HEK293T (cell line): ENCODE measurements around the gene CCNYL1.
"Not testable (repeated sequence)": the region's sequence is repeated elsewhere in the genome, so short reads cannot be mapped to it uniquely, and the experiment has no call there.

ENCODE experiments used
- ARNT ChIP-seq: fragments of 450-650 bp; IDR thresholded peaks from 2 replicates; pipeline ENCODE4 v1.6.1; 2017; ENCODE audit warnings: mild to moderate bottlenecking
- BHLHE40 ChIP-seq: fragments of 450-650 bp; IDR thresholded peaks from 2 replicates; pipeline ENCODE4 v1.6.1; 2016; ENCODE audit warnings: mild to moderate bottlenecking, moderate library complexity, borderline replicate concordance
- ELF4 ChIP-seq: fragments of 450-650 bp; IDR thresholded peaks from 2 replicates; pipeline ENCODE4 v1.6.1; 2017; ENCODE audit warnings: antibody characterized with exemption

GRCh38 chr2:207696911-207697310, 14.5 kb upstream of the CCNYL1 start:
- not testable (repeated sequence) for TF ChIP-seq BHLHE40, ARNT, ELF4
